ENCODE data around the gene TLCD3A. TPM values are rescaled to one million over a fixed set of nuclear protein-coding genes. Genes with fewer than 3 reads are reported as not detected.

TLCD3A gene
- total and polyA plus RNA-seq, 9 of the 15 experiments (the other 6 are each of a cell fraction or from before 2014, with no cell fraction given): 1.3 to 13.5 (median 7.3) TPM

- TF ChIP-seq U2AF1 (optimal IDR thresholded peaks at IDR 0.05; ENCODE audit: low read depth, low read length) (peak; percentile 48), GATAD2B (IDR thresholded peaks at IDR 0.05; ENCODE audit: borderline replicate concordance) (0 out of 2 replicates have a peak, but pooled peaks have one; percentile 16), NRF1 (conservative IDR thresholded peaks at IDR 0.05 in 1 of 2, IDR thresholded peaks at IDR 0.05 in 1 of 2) (peak; percentile 92 to 93), SMAD1 (IDR thresholded peaks at IDR 0.05; ENCODE audit: low read depth, low read length, partially characterized antibody) (no peak), ZNF282 (CRISPR knock-in tag; IDR thresholded peaks at IDR 0.05) (no peak; the same call in 1 of the 2 replicates), SREBF1 (IDR thresholded peaks at IDR 0.05; ENCODE audit: borderline replicate concordance, low read depth, low read length) (no peak), ZFP36 (IDR thresholded peaks at IDR 0.05; ENCODE audit: low read depth, low read length, partially characterized antibody) (no peak), JUN (IDR thresholded peaks at IDR 0.05; ENCODE audit: borderline replicate concordance, low read depth, low read length) (no peak), JUN (CRISPR knock-in tag; IDR thresholded peaks at IDR 0.05; ENCODE audit: borderline replicate concordance) (no peak), ZNF707 (CRISPR knock-in tag; conservative IDR thresholded peaks at IDR 0.05) (no peak), MXI1 (IDR thresholded peaks at IDR 0.05; ENCODE audit: low read depth, low read length) (no peak), EP300 (IDR thresholded peaks at IDR 0.05; ENCODE audit: low read length) (no peak), NUFIP1 (IDR thresholded peaks at IDR 0.05; ENCODE audit: partially characterized antibody) (no peak), FUS (optimal IDR thresholded peaks at IDR 0.05; ENCODE audit: low read depth, low read length) (peak; percentile 24), GMEB1 (CRISPR knock-in tag; IDR thresholded peaks at IDR 0.05) (peak; percentile 83), NR0B1 (IDR thresholded peaks at IDR 0.05; ENCODE audit: partially characterized antibody) (no peak), ZNF778 (CRISPR knock-in tag; IDR thresholded peaks at IDR 0.05) (no peak), WHSC1 (IDR thresholded peaks at IDR 0.05; ENCODE audit: low read length) (no peak), CC2D1A (IDR thresholded peaks at IDR 0.05) (no peak)
- TF ChIP-seq, protein P1, sequence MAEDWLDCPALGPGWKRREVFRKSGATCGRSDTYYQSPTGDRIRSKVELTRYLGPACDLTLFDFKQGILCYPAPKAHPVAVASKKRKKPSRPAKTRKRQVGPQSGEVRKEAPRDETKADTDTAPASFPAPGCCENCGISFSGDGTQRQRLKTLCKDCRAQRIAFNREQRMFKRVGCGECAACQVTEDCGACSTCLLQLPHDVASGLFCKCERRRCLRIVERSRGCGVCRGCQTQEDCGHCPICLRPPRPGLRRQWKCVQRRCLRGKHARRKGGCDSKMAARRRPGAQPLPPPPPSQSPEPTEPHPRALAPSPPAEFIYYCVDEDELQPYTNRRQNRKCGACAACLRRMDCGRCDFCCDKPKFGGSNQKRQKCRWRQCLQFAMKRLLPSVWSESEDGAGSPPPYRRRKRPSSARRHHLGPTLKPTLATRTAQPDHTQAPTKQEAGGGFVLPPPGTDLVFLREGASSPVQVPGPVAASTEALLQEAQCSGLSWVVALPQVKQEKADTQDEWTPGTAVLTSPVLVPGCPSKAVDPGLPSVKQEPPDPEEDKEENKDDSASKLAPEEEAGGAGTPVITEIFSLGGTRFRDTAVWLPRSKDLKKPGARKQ (CRISPR knock-in tag; IDR thresholded peaks at IDR 0.05): no peak
- TF ChIP-seq, protein P2, sequence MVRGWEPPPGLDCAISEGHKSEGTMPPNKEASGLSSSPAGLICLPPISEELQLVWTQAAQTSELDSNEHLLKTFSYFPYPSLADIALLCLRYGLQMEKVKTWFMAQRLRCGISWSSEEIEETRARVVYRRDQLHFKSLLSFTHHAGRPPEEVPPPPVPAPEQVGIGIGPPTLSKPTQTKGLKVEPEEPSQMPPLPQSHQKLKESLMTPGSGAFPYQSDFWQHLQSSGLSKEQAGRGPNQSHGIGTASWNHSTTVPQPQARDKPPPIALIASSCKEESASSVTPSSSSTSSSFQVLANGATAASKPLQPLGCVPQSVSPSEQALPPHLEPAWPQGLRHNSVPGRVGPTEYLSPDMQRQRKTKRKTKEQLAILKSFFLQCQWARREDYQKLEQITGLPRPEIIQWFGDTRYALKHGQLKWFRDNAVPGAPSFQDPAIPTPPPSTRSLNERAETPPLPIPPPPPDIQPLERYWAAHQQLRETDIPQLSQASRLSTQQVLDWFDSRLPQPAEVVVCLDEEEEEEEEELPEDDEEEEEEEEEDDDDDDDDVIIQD (CRISPR knock-in tag; IDR thresholded peaks at IDR 0.05): no peak
- TF ChIP-seq, protein P3, sequence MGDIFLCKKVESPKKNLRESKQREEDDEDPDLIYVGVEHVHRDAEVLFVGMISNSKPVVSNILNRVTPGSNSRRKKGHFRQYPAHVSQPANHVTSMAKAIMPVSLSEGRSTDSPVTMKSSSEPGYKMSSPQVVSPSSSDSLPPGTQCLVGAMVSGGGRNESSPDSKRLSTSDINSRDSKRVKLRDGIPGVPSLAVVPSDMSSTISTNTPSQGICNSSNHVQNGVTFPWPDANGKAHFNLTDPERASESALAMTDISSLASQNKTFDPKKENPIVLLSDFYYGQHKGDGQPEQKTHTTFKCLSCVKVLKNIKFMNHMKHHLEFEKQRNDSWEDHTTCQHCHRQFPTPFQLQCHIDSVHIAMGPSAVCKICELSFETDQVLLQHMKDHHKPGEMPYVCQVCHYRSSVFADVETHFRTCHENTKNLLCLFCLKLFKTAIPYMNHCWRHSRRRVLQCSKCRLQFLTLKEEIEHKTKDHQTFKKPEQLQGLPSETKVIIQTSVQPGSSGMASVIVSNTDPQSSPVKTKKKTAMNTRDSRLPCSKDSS (IDR thresholded peaks at IDR 0.05; ENCODE audit: low read depth, partially characterized antibody): no peak
These were observed 19.7 kb downstream of the TLCD3A start, which contains the start of gene GEMIN4 (continued) for GRCh38 chr17:752002-752619.

Measured in K562 (cell line).